ENCODE results near the gene GALNT16. TPM values are rescaled to one million over a fixed set of nuclear protein-coding genes. Genes with fewer than 3 reads are reported as not detected.

The GALNT16 gene
- total and polyA plus RNA-seq, 2 donors (not counting 1 experiment from before 2014, with no cell fraction given): 9.6 to 27.7 TPM

GRCh38 chr14:69231486-69231885 is 28.5 kb upstream of the GALNT16 start:
- no peak for DNase-seq (ENCODE audit: low read depth in 2 of 2)
- Histone ChIP-seq H3K9me3 (ENCODE audit: control insufficient read depth, insufficient read depth, low read depth, low read length) (no peaks in the 10 kb centered on the region), H4K20me1 (ENCODE audit: control insufficient read depth, extremely low read depth, insufficient read depth, low read length) (no peaks in the 10 kb centered on the region), H3K27ac (ENCODE audit: insufficient read depth, low read length) (no peak overlapping the region), H2AFZ (ENCODE audit: low read length) (no peak overlapping the region), H3K9ac (ENCODE audit: insufficient read depth, low read length) (no peak overlapping the region), H3K4me2 (ENCODE audit: extremely low read depth, insufficient read depth, low read length) (no peak overlapping the region), H3K4me3 (replicated peaks in 1 of 4; ENCODE audit: control extremely low read depth in 1 of 4, insufficient read depth in 1 of 4, low read depth in 3 of 4, low read length in 4 of 4) (no peak overlapping the region), H3K27me3 (ENCODE audit: control insufficient read depth, insufficient read depth, low read length) (no peaks in the 10 kb centered on the region), H3K79me2 (ENCODE audit: control insufficient read depth, insufficient read depth, low read length) (no peaks in the 10 kb centered on the region), H3K4me1 (ENCODE audit: control insufficient read depth, extremely low read depth, insufficient read depth, low read length) (no peaks in the 10 kb centered on the region), H3K36me3 (ENCODE audit: control insufficient read depth, insufficient read depth, low read length) (peaks cover 3% of the 10 kb centered on the region)
- TF ChIP-seq CTCF (conservative IDR thresholded peaks at IDR 0.05 in 1 of 2, IDR thresholded peaks at IDR 0.05 in 1 of 2; ENCODE audit: low read depth in 1 of 2, low read length in 2 of 2) (no peak), EZH2 (IDR thresholded peaks at IDR 0.05; ENCODE audit: low read length, missing control alignments) (no peak)

- no peak overlapping the region for H3K4me3 ChIP-seq (replicated peaks in 1 of 4; ENCODE audit: control extremely low read depth in 1 of 4, insufficient read depth in 1 of 4, low read depth in 3 of 4, low read length in 4 of 4)
- no peak for TF ChIP-seq EZH2 (IDR thresholded peaks at IDR 0.05; ENCODE audit: low read length, missing control alignments)
- no peak for TF ChIP-seq CTCF (conservative IDR thresholded peaks at IDR 0.05 in 1 of 2, IDR thresholded peaks at IDR 0.05 in 1 of 2; ENCODE audit: low read depth in 1 of 2, low read length in 2 of 2)
- no peaks in the 10 kb centered on the region for H3K9me3 ChIP-seq (ENCODE audit: control insufficient read depth, insufficient read depth, low read depth, low read length)
- peaks cover 3% of the 10 kb centered on the region for H3K36me3 ChIP-seq (ENCODE audit: control insufficient read depth, insufficient read depth, low read length)
- H3K4me2 ChIP-seq (ENCODE audit: extremely low read depth, insufficient read depth, low read length): no peak overlapping the region
- H3K4me1 ChIP-seq (ENCODE audit: control insufficient read depth, extremely low read depth, insufficient read depth, low read length): no peaks in the 10 kb centered on the region
- no peak overlapping the region for H3K9ac ChIP-seq (ENCODE audit: insufficient read depth, low read length)
- H3K79me2 ChIP-seq (ENCODE audit: control insufficient read depth, insufficient read depth, low read length): no peaks in the 10 kb centered on the region
- no peak overlapping the region for H2AFZ ChIP-seq (ENCODE audit: low read length)
- H3K27me3 ChIP-seq (ENCODE audit: control insufficient read depth, insufficient read depth, low read length): no peaks in the 10 kb centered on the region
- H4K20me1 ChIP-seq (ENCODE audit: control insufficient read depth, extremely low read depth, insufficient read depth, low read length): no peaks in the 10 kb centered on the region
- DNase-seq (ENCODE audit: low read depth in 2 of 2): no peak
- no peak overlapping the region for H3K27ac ChIP-seq (ENCODE audit: insufficient read depth, low read length)
Observed at GRCh38 chr14:69232388-69232787, 27.6 kb upstream of the GALNT16 start.

- TF ChIP-seq CTCF (conservative IDR thresholded peaks at IDR 0.05 in 1 of 2, IDR thresholded peaks at IDR 0.05 in 1 of 2; ENCODE audit: low read depth in 1 of 2, low read length in 2 of 2): no peak
- TF ChIP-seq EZH2 (IDR thresholded peaks at IDR 0.05; ENCODE audit: low read length, missing control alignments): no peak
- H3K4me1 ChIP-seq (ENCODE audit: control insufficient read depth, extremely low read depth, insufficient read depth, low read length): no peaks in the 10 kb centered on the region
- no peaks in the 10 kb centered on the region for H3K9me3 ChIP-seq (ENCODE audit: control insufficient read depth, insufficient read depth, low read depth, low read length)
- no peaks in the 10 kb centered on the region for H3K27me3 ChIP-seq (ENCODE audit: control insufficient read depth, insufficient read depth, low read length)
- no peaks in the 10 kb centered on the region for H4K20me1 ChIP-seq (ENCODE audit: control insufficient read depth, extremely low read depth, insufficient read depth, low read length)
- H2AFZ ChIP-seq (ENCODE audit: low read length): no peak overlapping the region
- H3K79me2 ChIP-seq (ENCODE audit: control insufficient read depth, insufficient read depth, low read length): no peaks in the 10 kb centered on the region
- no peak overlapping the region for H3K27ac ChIP-seq (ENCODE audit: insufficient read depth, low read length)
- DNase-seq (ENCODE audit: low read depth in 2 of 2): no peak
- H3K4me3 ChIP-seq (replicated peaks in 1 of 4; ENCODE audit: control extremely low read depth in 1 of 4, insufficient read depth in 1 of 4, low read depth in 3 of 4, low read length in 4 of 4): no peak overlapping the region
- no peak overlapping the region for H3K4me2 ChIP-seq (ENCODE audit: extremely low read depth, insufficient read depth, low read length)
- H3K36me3 ChIP-seq (ENCODE audit: control insufficient read depth, insufficient read depth, low read length): peaks cover 10% of the 10 kb centered on the region
- no peak overlapping the region for H3K9ac ChIP-seq (ENCODE audit: insufficient read depth, low read length)
Observed at GRCh38 chr14:69234106-69234505, 25.9 kb upstream of the GALNT16 start.
